ENCODE data around the gene MGA. TPM values are rescaled to one million over a fixed set of nuclear protein-coding genes. Genes with fewer than 3 reads are reported as not detected.

Gene MGA
- total and polyA plus RNA-seq, 2 donors (not counting 3 experiments of a cell fraction or from before 2014, with no cell fraction given) = 4.1 to 36.5 TPM

DNA sequence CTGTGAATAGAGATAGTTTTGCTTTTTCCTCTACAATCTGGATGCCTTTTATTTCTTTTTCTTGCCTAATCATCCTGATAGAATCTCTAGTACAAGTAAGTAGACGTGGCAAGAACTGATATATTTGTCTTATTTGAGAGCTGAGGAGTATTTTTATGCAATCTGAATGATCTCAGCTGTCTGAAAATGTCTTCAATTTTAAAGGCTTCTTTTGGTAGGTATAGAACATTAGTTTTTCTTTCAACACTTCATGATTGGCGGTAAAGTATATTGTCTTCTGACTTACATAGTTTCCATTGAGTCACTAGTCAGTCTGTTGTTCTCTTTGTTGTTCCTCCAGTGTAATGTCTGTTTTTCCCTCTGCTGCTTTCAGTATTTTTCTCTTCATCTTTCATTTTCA, 31.3 kb downstream of the MGA start:
- H3K27ac ChIP-seq (ENCODE audit: insufficient read depth, low read depth, low read length) = no peak overlapping the region
- no peaks in the 10 kb centered on the region for H3K9me3 ChIP-seq (replicated peaks; ENCODE audit: control insufficient read depth, insufficient read depth, low read length)
- no peaks in the 10 kb centered on the region for H3K27me3 ChIP-seq (ENCODE audit: control insufficient read depth in 2 of 2, insufficient read depth in 2 of 2, low read length in 2 of 2)
- no peaks in the 10 kb centered on the region for H3K9me1 ChIP-seq (replicated peaks; ENCODE audit: control insufficient read depth, extremely low read depth, insufficient read depth, low read length)
- no peak overlapping the region for H2AFZ ChIP-seq (ENCODE audit: low read depth, low read length)
- H3K79me2 ChIP-seq (ENCODE audit: control insufficient read depth, insufficient read depth, low read length) = peaks cover 75% of the 10 kb centered on the region
- dilution Hi-C loops (cut with MboI; ENCODE audit: extremely low pct_ligation_motif_present, low sequenced_read_pairs) (no loop called here), intact Hi-C loops (cut with micrococcal nuclease) (loop anchor here (10.0 kb wide), 1 partner anchor 87 kb away; no protein-coding TSS in a partner anchor)
- no peak for FAIRE-seq
- CTCF ChIA-PET = interaction anchor here (1.4 to 1.6 kb wide), 2 partner anchors 10 to 19 kb away, joined by 3 to 4 read pairs; no protein-coding TSS in a partner anchor
- H3K9ac ChIP-seq (replicated peaks; ENCODE audit: extremely low read depth, insufficient read depth, low read length) = no peak overlapping the region
- POLR2A ChIA-PET = no interaction called here
- H4K20me1 ChIP-seq (replicated peaks; ENCODE audit: control insufficient read depth, extremely low read depth, insufficient read depth, low read length) = peaks cover 8% of the 10 kb centered on the region
- TF ChIP-seq GATA2 (IDR thresholded peaks at IDR 0.05; ENCODE audit: insufficient read depth, insufficient read length, low read depth, low read length) (no peak), MYC (IDR thresholded peaks at IDR 0.05; ENCODE audit: low read depth, low read length) (no peak), POLR2A (IDR thresholded peaks at IDR 0.05; ENCODE audit: low read depth, low read length) (no peak), JUN (IDR thresholded peaks at IDR 0.05; ENCODE audit: borderline replicate concordance, insufficient read depth, insufficient read length, low read depth) (no peak), FOS (IDR thresholded peaks at IDR 0.05; ENCODE audit: borderline replicate concordance, insufficient read depth, low read length) (no peak), CTCF (IDR thresholded peaks at IDR 0.05; ENCODE audit: extremely low read depth in 1 of 2, insufficient read depth in 1 of 2, low read depth in 1 of 2, low read length in 2 of 2) (no peak), POLR2AphosphoS5 (IDR thresholded peaks at IDR 0.05; ENCODE audit: insufficient read depth, low read depth, low read length) (no peak), EZH2 (IDR thresholded peaks at IDR 0.05; ENCODE audit: borderline replicate concordance, low read depth, low read length, severe bottlenecking) (no peak)
- TF ChIP-seq, protein P1, sequence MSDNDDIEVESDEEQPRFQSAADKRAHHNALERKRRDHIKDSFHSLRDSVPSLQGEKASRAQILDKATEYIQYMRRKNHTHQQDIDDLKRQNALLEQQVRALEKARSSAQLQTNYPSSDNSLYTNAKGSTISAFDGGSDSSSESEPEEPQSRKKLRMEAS (IDR thresholded peaks at IDR 0.05; ENCODE audit: insufficient read depth, insufficient read length) = no peak
- no peak overlapping the region for H3K4me2 ChIP-seq (ENCODE audit: insufficient read depth, low read length)
- peaks cover 21% of the 10 kb centered on the region for H3K4me1 ChIP-seq (ENCODE audit: control insufficient read depth, extremely low read depth, insufficient read depth, low read length)
- no peak overlapping the region for H3K4me3 ChIP-seq (replicated peaks in 1 of 3; ENCODE audit: insufficient read depth in 1 of 3, low read depth in 1 of 3, low read length in 3 of 3)
- peak; percentile 74 for DNase-seq (ENCODE audit: low read depth, low spot score)
- no peaks in the 10 kb centered on the region for H3K36me3 ChIP-seq (ENCODE audit: control insufficient read depth in 2 of 2, extremely low read depth in 1 of 2, insufficient read depth in 2 of 2, low read length in 2 of 2)
- BruUV-seq (replicated peaks) = no TSS peak

All from endothelial cell of umbilical vein (primary cell).